Fibroblast of skin of abdomen (primary cell): ENCODE data around the gene DDX4.

Experiments
- DNase-seq: peaks from one replicate; pipeline ENCODE4 v3.0.0-alpha.2; 2013

The DDX4 gene

GRCh38 chr5:55823151-55823796 lies 85.4 kb downstream of the DDX4 start:
- no peak for DNase-seq

- no peak for DNase-seq
These were observed 92.1 kb downstream of the DDX4 start for GRCh38 chr5:55829956-55830355.

- no peak for DNase-seq
These were observed 94.6 kb downstream of the DDX4 start for GRCh38 chr5:55832446-55832845.

GRCh38 chr5:55836191-55836590 lies 98.3 kb downstream of the DDX4 start:
- DNase-seq: no peak

- DNase-seq: no peak
These were observed 104.1 kb downstream of the DDX4 start for GRCh38 chr5:55841976-55842375.

GRCh38 chr5:55847837-55848236 lies 110.0 kb downstream of the DDX4 start:
- peak; percentile 68 for DNase-seq

GRCh38 chr5:55848783-55849182 lies 110.9 kb downstream of the DDX4 start:
- DNase-seq: no peak

GRCh38 chr5:55850839-55851674 lies 113.2 kb downstream of the DDX4 start, which contains the start of gene IL31RA:
IL31RA (plus strand) TSS chr5:55851357; CDS start chr5:55851571, 214 bp downstream.
- DNase-seq: peak; percentile 86

GRCh38 chr5:55851675-55851979 lies 113.8 kb downstream of the DDX4 start:
- no peak for DNase-seq

GRCh38 chr5:55852503-55852902 lies 114.6 kb downstream of the DDX4 start:
- DNase-seq: no peak

- DNase-seq: no peak
These were observed 115.3 kb downstream of the DDX4 start for GRCh38 chr5:55853041-55853670.

GRCh38 chr5:55853818-55854217 lies 116.0 kb downstream of the DDX4 start:
- peak; percentile 71 for DNase-seq

- DNase-seq: peak; percentile 28
These were observed 117.6 kb downstream of the DDX4 start for GRCh38 chr5:55855509-55855908.

GRCh38 chr5:55856516-55857246 lies 118.8 kb downstream of the DDX4 start:
- no peak for DNase-seq

- peak; percentile 16 for DNase-seq
These were observed 119.4 kb downstream of the DDX4 start for GRCh38 chr5:55857247-55857640.

- no peak for DNase-seq
These were observed 120.2 kb downstream of the DDX4 start for GRCh38 chr5:55858104-55858503.

- no peak for DNase-seq
These were observed 122.4 kb downstream of the DDX4 start for GRCh38 chr5:55860288-55860687.

GRCh38 chr5:55860709-55861108 lies 122.8 kb downstream of the DDX4 start:
- no peak for DNase-seq

- no peak for DNase-seq
These were observed 127.0 kb downstream of the DDX4 start for GRCh38 chr5:55864606-55865541.

- DNase-seq: peak; percentile 17
These were observed 128.0 kb downstream of the DDX4 start for GRCh38 chr5:55865831-55866230.

- DNase-seq: no peak
These were observed 128.6 kb downstream of the DDX4 start for GRCh38 chr5:55866485-55866884.
